Heart left ventricle (tissue), 13 donors: Measurements from ENCODE around the gene CELF5.

Source experiments
- POLR2A ChIP-seq, 2 donors: fragments of 450-650 bp; IDR thresholded peaks; one replicate each; pipeline ENCODE4 v1.6.1; 2017; ENCODE audit warnings: antibody characterized with exemption in 2 of 2, mild to moderate bottlenecking in 2 of 2, moderate library complexity in 2 of 2
- TF ChIP-seq, protein P1 (sequence below), 12 donors: fragments of 200-600 bp; sonication (generic) in 4 of 12; IDR thresholded peaks; one replicate each; pipeline versions ENCODE4 v1.5.0 to v1.8.0; 2018 to 2022; ENCODE audit warnings: antibody characterized with exemption in 12 of 12, mild to moderate bottlenecking in 5 of 12
- donor health status: ischemic (EF 13 %, LVEDD 7.1; RV severe dilation, severe dysfunction).
- donor health status: DM: no; HTN: yes; CAD: no.
- donor health status: DM: no; HTN: no; CAD: no.
- donor health status: ischemic (EF 25% LVEDD 6.9; RV normal size, moderate dysfunction).
- donor health status: ischemic (EF 25% LVEDD 5.7; RV mildly dilated, moderate dysfunction).
- donor health status: ischemic (EF 35%, LVEDD 5.7; RV mildly dilated, moderate dysfunction).
- donor health status: nonischemic (EF 11% LVEDD 7.7; RV severe dilation, severe dysfunction).
- donor health status: DM: yes; HTN: yes; CAD: no.
- donor health status: PGD.
- donor health status: ischemic (EF 29% LVEDD 5.4; RV normal size, mild dysfunction).
- donor health status: nonischemic (EF 23%, LVEDD 6.1; RV moderate dilation, normal function).

DNA sequence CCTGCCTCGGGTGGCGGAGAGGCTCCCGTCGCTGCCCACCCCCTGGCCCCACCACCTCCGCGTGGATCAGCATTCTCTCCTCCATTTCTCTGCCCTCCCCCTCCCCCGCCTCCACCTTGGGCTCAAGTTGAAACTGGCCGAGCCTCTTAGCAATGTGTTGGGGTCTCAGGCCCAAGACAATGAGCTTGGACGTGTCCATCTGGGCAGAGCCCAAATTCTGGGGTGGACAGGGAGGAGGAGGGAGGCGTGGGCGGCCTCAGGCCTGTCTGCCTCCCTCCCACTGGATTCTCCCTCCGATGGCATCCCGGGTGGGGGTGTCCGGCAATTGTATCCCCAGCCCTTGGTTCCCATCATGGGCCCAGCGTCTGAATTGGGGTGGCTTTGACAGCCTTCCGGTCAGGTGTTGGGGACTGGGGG is 1.2 kb downstream of the CELF5 start:
- TF ChIP-seq, protein P1, sequence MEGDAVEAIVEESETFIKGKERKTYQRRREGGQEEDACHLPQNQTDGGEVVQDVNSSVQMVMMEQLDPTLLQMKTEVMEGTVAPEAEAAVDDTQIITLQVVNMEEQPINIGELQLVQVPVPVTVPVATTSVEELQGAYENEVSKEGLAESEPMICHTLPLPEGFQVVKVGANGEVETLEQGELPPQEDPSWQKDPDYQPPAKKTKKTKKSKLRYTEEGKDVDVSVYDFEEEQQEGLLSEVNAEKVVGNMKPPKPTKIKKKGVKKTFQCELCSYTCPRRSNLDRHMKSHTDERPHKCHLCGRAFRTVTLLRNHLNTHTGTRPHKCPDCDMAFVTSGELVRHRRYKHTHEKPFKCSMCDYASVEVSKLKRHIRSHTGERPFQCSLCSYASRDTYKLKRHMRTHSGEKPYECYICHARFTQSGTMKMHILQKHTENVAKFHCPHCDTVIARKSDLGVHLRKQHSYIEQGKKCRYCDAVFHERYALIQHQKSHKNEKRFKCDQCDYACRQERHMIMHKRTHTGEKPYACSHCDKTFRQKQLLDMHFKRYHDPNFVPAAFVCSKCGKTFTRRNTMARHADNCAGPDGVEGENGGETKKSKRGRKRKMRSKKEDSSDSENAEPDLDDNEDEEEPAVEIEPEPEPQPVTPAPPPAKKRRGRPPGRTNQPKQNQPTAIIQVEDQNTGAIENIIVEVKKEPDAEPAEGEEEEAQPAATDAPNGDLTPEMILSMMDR (IDR thresholded peaks at IDR 0.05), result no peak
- no peak for TF ChIP-seq POLR2A (IDR thresholded peaks at IDR 0.05)
